LoVo (cell line): ENCODE data around the gene NUP107.
A peak's percentile ranks its signal among the peaks of the same experiment; 100 is the strongest.

Experiments
- DNase-seq: peaks from one replicate; pipeline ENCODE4 v3.0.0-alpha.2; 2016; ENCODE audit warnings: low spot score

The NUP107 gene

GRCh38 chr12:68743356-68743755 lies 56.6 kb downstream of the NUP107 start:
- no peak for DNase-seq

GRCh38 chr12:68745376-68745903 lies 58.7 kb downstream of the NUP107 start:
- DNase-seq: no peak

DNA sequence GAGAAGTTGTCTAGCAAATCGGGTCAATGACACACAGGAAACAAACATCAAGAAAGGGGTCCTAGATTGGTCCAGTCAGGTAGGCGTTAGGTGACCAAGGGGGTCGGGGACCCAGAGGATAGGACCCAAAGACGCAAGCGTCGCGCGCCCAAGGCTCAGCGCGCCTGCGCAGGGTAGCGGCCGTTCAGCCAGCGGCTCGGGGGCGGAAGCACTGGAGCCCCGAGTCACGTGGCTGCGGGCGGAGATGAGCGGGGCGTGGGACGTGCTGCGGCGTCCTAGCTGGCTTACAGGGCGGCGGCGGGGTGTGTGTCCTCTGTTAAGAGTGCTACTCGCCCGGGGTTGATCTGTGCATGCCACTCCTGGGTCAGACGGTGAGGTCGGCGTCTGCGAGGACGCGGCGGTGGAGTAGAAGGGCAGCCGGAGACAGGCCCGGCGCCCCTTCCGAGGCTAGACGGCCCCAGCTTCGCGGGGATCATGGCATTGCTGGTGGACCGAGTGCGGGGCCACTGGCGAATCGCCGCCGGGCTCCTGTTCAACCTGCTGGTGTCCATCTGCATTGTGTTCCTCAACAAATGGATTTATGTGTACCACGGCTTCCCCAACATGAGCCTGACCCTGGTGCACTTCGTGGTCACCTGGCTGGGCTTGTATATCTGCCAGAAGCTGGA lies 59.3 kb downstream of the NUP107 start, which contains the start of gene SLC35E3:
Gene SLC35E3, plus strand, starts transcription at position 273 of the 668 bp plus-strand sequence. Its CDS starts 202 bp downstream, at position 475.
- DNase-seq: peak; percentile 99

- DNase-seq: peak; percentile 67
These were observed 59.9 kb downstream of the NUP107 start for GRCh38 chr12:68746572-68747180.

DNA sequence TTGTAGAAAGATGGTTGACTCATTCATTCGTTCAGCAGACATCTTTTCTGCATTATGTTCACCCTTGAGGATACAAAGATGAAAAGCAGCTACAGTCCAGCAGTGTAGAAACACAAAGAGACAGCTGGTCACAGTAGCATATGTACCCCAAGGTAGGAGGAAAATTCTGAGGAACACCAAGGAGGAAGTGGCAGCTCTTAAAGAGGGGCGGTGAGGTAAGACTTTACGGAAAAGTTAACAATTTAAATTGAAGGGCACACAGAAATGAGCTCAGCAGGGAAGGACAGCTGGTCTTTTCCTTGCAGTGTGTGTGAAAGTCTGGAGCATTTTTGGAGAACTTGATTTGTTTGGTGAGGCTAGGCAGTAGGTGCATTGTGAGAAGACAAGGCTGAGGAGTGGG lies 62.7 kb downstream of the NUP107 start:
- no peak for DNase-seq

DNA sequence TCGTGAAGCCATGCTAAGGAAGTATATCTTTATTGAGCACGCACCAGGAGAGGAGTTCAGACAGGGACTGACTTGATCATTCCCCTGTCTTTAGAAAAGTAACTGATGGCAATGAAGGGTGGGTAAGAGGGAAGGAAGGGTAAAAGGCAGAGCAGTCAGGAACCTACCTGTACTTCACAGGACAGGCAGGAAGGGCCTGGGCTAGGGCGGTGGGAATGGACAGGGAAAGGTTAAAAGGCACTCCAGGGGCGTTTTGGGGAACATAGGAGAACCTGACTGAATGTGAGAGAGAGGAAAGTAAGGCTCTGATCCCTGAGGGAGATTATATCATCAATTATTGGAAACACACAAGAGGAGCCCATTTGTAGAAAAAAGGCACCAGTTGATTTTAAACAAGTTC lies 63.1 kb downstream of the NUP107 start:
- no peak for DNase-seq

DNA sequence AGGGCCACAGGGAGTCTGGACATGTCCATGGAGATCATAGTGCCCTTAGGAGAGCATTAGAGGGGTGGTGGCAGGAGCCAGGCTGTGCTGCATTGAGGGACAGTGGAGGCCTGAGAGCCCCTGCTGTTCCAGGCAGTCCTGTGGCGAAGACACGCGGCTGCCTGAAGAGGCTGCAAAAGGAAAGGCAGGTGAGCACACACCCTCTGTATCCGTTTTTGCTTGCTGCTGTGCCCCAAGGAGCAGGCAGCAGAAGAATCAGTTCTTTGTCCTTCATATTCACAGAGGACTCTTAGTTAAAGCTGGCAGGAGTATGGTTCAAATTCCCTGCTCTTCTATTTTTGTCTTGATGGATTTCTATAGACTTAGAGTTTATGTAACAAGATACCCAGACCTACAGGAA lies 63.7 kb downstream of the NUP107 start:
- no peak for DNase-seq

- no peak for DNase-seq
These were observed 68.9 kb downstream of the NUP107 start for GRCh38 chr12:68755536-68756243.

- no peak for DNase-seq
These were observed 73.1 kb downstream of the NUP107 start for GRCh38 chr12:68759852-68760251.

DNA sequence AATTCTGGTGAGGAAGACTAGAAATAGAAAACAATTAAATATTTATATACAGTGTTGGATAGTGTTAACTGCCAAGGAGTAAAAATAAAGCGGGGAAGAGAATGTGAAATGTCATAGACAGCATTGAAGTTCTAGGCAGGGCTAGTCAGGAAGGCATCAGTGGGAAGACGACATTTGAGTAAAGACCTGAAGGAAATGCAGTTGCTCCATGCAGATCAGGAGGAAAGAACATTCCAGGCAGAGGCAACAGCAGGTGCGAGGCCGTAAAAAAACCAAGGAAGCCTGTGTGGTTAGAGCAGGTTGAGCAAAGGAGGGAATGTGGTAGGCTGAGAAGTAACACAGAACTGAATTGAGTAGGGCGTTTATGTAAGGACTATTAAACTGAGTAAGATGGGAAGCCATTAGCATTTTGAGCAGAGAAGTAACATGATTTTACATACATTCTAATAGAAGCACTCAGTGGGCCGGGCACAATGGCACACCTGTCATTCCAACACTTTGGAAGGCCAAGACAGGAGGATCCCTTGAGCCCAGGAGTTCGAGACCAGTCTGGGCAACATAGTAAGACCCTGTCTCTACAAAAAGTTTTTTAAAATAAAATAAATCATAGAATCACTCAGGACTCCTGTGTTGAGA lies 74.1 kb downstream of the NUP107 start:
- no peak for DNase-seq

- DNase-seq: no peak
These were observed 74.6 kb downstream of the NUP107 start for GRCh38 chr12:68761442-68761812.

DNA sequence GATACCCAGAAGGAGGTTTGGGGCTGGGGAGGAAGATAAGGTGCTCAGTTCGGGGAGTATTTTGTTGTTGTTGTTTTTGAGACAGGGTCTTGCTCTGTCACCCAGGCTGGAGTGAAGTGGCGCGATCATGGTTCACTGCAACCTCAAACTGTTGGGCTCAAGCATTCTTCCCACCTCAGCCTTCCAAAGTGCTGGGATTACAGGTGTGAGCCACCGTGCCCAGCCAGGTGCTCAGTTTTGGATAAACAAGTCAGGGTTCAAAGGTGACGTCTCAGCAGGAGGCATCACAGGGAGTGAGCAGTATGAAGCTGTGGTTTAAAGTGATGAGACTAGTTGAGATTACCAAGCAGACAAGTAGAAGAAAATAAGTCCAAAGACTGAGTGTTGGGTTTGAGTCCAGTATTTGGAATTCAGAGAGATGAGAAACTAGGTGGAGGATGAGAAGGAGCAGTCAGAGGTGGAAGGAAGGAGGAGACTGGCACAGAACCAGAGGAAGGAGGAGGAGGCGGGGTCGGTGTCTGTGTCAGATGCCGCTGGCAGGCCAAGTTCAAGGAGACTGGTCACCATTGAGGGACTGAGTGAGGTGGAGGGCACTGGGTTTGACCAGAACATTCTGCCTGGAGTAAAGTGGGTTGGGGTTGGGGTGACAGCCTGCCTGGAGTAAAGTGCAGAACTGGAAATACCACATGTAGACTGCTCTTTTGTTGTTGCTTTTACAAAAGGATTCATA lies 75.3 kb downstream of the NUP107 start:
- no peak for DNase-seq

GRCh38 chr12:68762691-68763090 lies 75.9 kb downstream of the NUP107 start:
- no peak for DNase-seq

DNA sequence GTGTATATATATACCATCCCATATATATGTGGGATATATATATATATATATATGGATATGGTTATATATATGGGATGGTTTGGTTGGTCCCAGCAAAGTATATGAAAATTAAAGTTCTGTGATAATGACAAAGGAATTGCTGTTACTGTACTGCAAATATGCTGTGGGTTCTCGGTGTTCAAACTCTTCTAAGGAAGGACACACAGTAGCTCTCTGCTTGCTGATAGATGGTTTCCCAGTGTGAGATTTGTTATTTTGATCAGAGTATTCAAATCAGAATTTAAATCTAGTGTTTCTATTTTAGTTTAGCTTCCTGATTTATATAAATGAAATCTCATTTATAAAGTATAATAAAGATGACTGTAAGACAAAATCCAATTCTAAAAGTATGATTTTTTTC lies 78.9 kb downstream of the NUP107 start:
- no peak for DNase-seq

DNA sequence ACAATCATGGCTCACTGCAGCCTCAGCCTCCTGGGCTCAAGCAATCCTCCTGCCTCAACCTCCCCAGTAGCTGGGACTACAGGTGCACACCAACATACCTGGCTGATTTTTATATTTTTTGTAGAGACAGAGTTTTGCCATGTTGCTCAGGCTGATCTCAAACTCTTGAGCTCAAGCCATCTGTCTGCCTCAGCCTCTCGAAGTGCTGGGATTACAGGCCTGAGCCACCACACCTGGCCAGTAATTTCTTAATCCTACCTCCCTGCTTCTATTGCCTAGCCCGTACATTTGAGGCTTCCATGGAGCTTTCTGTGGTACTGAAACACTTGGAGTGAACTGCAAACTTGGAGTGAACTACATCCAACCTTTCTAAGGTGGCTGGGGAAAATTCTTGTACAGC lies 79.9 kb downstream of the NUP107 start:
- DNase-seq: no peak

- no peak for DNase-seq
These were observed 80.4 kb downstream of the NUP107 start for GRCh38 chr12:68767191-68767590.

GRCh38 chr12:68768431-68768939 lies 81.7 kb downstream of the NUP107 start:
- no peak for DNase-seq

DNA sequence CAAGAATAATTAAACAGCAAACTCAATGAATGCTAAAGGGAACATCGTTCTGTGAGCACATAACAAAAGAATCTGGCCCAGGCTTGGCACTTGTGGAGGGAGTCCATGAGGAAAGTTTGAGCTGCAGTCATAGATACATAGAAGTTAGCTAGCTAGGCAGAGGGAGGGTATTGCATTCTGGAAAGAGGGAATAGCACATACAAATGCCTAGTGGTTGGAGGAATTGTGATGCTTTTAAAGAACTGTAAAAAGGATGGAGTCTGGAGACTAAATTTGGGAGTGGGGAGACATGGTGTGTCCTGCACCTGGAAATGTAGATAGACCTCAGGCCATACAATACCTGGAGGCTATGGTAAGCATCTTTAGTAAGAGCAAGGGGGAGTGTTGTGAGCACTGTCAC lies 83.2 kb downstream of the NUP107 start:
- no peak for DNase-seq

DNA sequence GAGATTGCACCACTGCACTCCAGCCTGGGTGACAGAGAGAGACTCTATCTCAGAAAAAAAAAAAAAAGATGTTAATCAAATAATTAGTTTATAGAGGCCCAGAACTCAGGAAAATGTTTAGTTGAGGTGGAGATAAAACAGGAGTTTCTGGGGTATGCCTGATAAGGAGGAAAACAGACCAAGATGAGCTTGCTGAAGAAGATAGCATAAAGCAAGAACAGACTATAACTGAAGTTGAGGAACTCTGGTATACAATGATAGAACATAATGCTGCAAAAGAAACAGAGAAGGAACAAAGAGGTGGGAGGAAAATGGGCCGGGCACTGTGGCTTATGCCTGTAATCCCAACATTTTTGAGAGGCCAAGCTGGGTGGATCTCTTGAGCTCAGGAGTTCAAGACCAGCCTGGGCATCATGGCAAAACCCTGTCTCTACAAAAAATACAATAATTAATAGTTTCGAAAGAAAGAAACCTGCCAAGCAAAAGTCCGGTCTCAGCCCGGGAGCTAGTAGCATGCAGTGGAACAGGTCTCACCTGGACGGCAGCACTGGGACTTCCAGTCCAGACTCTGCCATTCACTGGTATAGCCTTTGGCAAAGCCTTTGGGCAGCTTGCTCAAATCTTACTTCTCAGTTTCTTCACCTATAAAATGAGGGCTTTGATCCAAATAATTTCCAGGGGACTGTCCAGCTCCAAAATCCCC lies 84.6 kb downstream of the NUP107 start:
- DNase-seq: no peak

GRCh38 chr12:68772714-68773113 lies 85.9 kb downstream of the NUP107 start:
- DNase-seq: no peak

GRCh38 chr12:68773582-68773981 lies 86.8 kb downstream of the NUP107 start:
- no peak for DNase-seq
